H9 (cell line): ENCODE data around the gene RAB3IP. TPM values are rescaled to one million over a fixed set of nuclear protein-coding genes. Genes with fewer than 3 reads are reported as not detected.

Experiments
- DNase-seq: peaks from one replicate; pipeline ENCODE4 v3.0.0-alpha.2; 2017
- H2AFZ ChIP-seq: one replicate; pipeline ENCODE4 v1.6.1; 2013; ENCODE audit warnings: mild to moderate bottlenecking, low read length, control low read depth, moderate library complexity
- H2AK5ac ChIP-seq: 2 replicates; pipeline ENCODE4 v1.6.1; 2013; ENCODE audit warnings: low read length, control low read depth, mixed read lengths; ENCODE audit not compliant: insufficient read length
- H2BK120ac ChIP-seq: one replicate; pipeline ENCODE4 v1.6.1; 2013; ENCODE audit warnings: low read depth, mild to moderate bottlenecking, low read length, control low read depth, inconsistent platforms; ENCODE audit not compliant: poor library complexity, severe bottlenecking
- H2BK12ac ChIP-seq: 2 replicates; pipeline ENCODE4 v1.6.1; 2013; ENCODE audit warnings: low read length, control low read depth, mixed read lengths, low read depth; ENCODE audit not compliant: insufficient read length
- H2BK15ac ChIP-seq: 2 replicates; pipeline ENCODE4 v1.6.1; 2013; ENCODE audit warnings: low read depth, low read length, control low read depth
- H2BK20ac ChIP-seq: one replicate; pipeline ENCODE4 v1.6.1; 2013; ENCODE audit warnings: low read depth, mild to moderate bottlenecking, low read length, control low read depth, inconsistent platforms; ENCODE audit not compliant: poor library complexity, severe bottlenecking
- H2BK5ac ChIP-seq: 2 replicates; pipeline ENCODE4 v1.6.1; 2013; ENCODE audit warnings: low read length, control low read depth, mixed read lengths; ENCODE audit not compliant: insufficient read length
- H3K14ac ChIP-seq: 2 replicates; pipeline ENCODE4 v1.6.1; 2013; ENCODE audit warnings: low read length, control low read depth; ENCODE audit not compliant: insufficient read depth
- H3K18ac ChIP-seq: 2 replicates; pipeline ENCODE4 v1.6.1; 2013; ENCODE audit warnings: low read depth, mild to moderate bottlenecking, mixed read lengths, low read length, control low read depth; ENCODE audit not compliant: insufficient read length
- H3K23ac ChIP-seq: 2 replicates; pipeline ENCODE4 v1.6.1; 2013; ENCODE audit warnings: low read length, control low read depth, mixed read lengths, low read depth; ENCODE audit not compliant: insufficient read length
- H3K23me2 ChIP-seq: 2 replicates; pipeline ENCODE4 v1.6.1; 2013; ENCODE audit warnings: low read depth, mild to moderate bottlenecking, mixed read lengths, low read length, control low read depth; ENCODE audit not compliant: insufficient read length, poor library complexity, severe bottlenecking
- H3K27ac ChIP-seq: 2 replicates; pipeline ENCODE4 v1.5.1; 2013; ENCODE audit warnings: low read length, control low read depth, mixed read lengths, low read depth; ENCODE audit not compliant: insufficient read length
- H3K27me3 ChIP-seq: 2 replicates; pipeline ENCODE4 v1.6.1; 2013; ENCODE audit warnings: low read length, control low read depth, inconsistent platforms; ENCODE audit not compliant: insufficient read depth
- H3K4ac ChIP-seq: 2 replicates; pipeline ENCODE4 v1.6.1; 2013; ENCODE audit warnings: low read depth, mild to moderate bottlenecking, control low read depth, inconsistent platforms, low read length, moderate library complexity
- H3K4me1 ChIP-seq: 2 replicates; pipeline ENCODE4 v1.6.1; 2013; ENCODE audit warnings: low read length, control low read depth, inconsistent platforms; ENCODE audit not compliant: insufficient read depth
- H3K4me2 ChIP-seq: 2 replicates; pipeline ENCODE4 v1.6.1; 2013; ENCODE audit warnings: low read length, control low read depth, mixed read lengths; ENCODE audit not compliant: insufficient read length, insufficient read depth
- H3K56ac ChIP-seq: 2 replicates; pipeline ENCODE4 v1.6.1; 2013; ENCODE audit warnings: low read depth, mild to moderate bottlenecking, mixed read lengths, low read length, control low read depth; ENCODE audit not compliant: insufficient read length
- H3K79me1 ChIP-seq: 2 replicates; pipeline ENCODE4 v1.6.1; 2013; ENCODE audit warnings: low read depth, mild to moderate bottlenecking, moderate library complexity, low read length, control low read depth, inconsistent platforms; ENCODE audit not compliant: insufficient read depth, poor library complexity, severe bottlenecking
- H3K79me2 ChIP-seq: 2 replicates; pipeline ENCODE4 v1.6.1; 2013; ENCODE audit warnings: low read length, control low read depth, inconsistent platforms; ENCODE audit not compliant: insufficient read depth
- H3K9ac ChIP-seq: 2 replicates; pipeline ENCODE4 v1.6.1; 2013; ENCODE audit warnings: low read length, control low read depth, mixed read lengths; ENCODE audit not compliant: insufficient read length; ENCODE audit errors: extremely low read depth
- H3K9me3 ChIP-seq: one replicate; pipeline ENCODE4 v1.6.1; 2013; ENCODE audit warnings: low read depth, low read length, inconsistent platforms; ENCODE audit not compliant: control insufficient read depth
- H3T11ph ChIP-seq: one replicate; pipeline ENCODE4 v1.6.1; 2013; ENCODE audit warnings: mild to moderate bottlenecking, low read length, control low read depth, inconsistent platforms
- H4K20me1 ChIP-seq: one replicate; pipeline ENCODE4 v1.6.1; 2013; ENCODE audit not compliant: control insufficient read depth, insufficient read length, insufficient read depth
- H4K5ac ChIP-seq: 2 replicates; pipeline ENCODE4 v1.6.1; 2013; ENCODE audit warnings: low read depth, mild to moderate bottlenecking, mixed read lengths, low read length, control low read depth; ENCODE audit not compliant: insufficient read length
- H4K8ac ChIP-seq: replicated peaks from 2 replicates; pipeline ENCODE4 v1.6.1; 2013; ENCODE audit warnings: low read length, control low read depth, mixed read lengths, low read depth; ENCODE audit not compliant: insufficient read length
- H4K91ac ChIP-seq: 2 replicates; pipeline ENCODE4 v1.6.1; 2013; ENCODE audit warnings: low read depth, mild to moderate bottlenecking, moderate library complexity, mixed read lengths, low read length, control low read depth; ENCODE audit not compliant: insufficient read length
- H3K27ac Mint-ChIP-seq, 3 experiments: 2 replicates in 2 of 3; 3 replicates in 1 of 3; pipeline ENCODE4 v1.8.0; 2020 to 2021; ENCODE audit warnings: mixed read lengths in 3 of 3, mild to moderate bottlenecking in 1 of 3, moderate library complexity in 1 of 3
- H3K27me3 Mint-ChIP-seq: 2 replicates; pipeline ENCODE4 v1.8.0; 2021; ENCODE audit warnings: low read depth, mild to moderate bottlenecking, moderate library complexity, mixed read lengths
- H3K36me3 Mint-ChIP-seq, 3 experiments: 2 replicates in 2 of 3; 3 replicates in 1 of 3; pipeline ENCODE4 v1.8.0; 2020 to 2021; ENCODE audit warnings: low read depth in 3 of 3, mixed read lengths in 3 of 3; ENCODE audit not compliant: insufficient read depth in 1 of 3
- H3K4me1 Mint-ChIP-seq, 2 experiments: 2 replicates each; pipeline ENCODE4 v1.8.0; 2020; ENCODE audit warnings: mixed read lengths in 2 of 2
- H3K4me3 Mint-ChIP-seq, 2 experiments: 2 replicates in 1 of 2; 3 replicates in 1 of 2; pipeline ENCODE4 v1.8.0; 2020 to 2021; ENCODE audit warnings: mild to moderate bottlenecking in 2 of 2, mixed read lengths in 2 of 2, moderate library complexity in 1 of 2
- H3K9me3 Mint-ChIP-seq, 2 experiments: 2 replicates in 1 of 2; 3 replicates in 1 of 2; pipeline ENCODE4 v1.8.0; 2020; ENCODE audit warnings: mild to moderate bottlenecking in 2 of 2, mixed read lengths in 2 of 2, moderate library complexity in 1 of 2
- CTCF ChIP-seq: fragments of 200-600 bp; sonication (generic); conservative IDR thresholded peaks from 3 replicates; pipeline ENCODE4 v1.8.0; 2021; ENCODE audit warnings: antibody characterized with exemption, mild to moderate bottlenecking
- WGBS: extraction: QIAGEN DNeasy Blood & Tissue Kit; methylation state at CpG from one replicate; pipeline ENCODE4 v1.1.7; 2013; ENCODE audit warnings: missing lambda C conversion rate, low lambda C conversion rate, mixed read lengths; ENCODE audit not compliant: insufficient read length; ENCODE audit errors: extremely low coverage; 5-methylcytosine and 5-hydroxymethylcytosine counted together
- total RNA-seq: library from RNA; stranded (reverse); gene quantifications from 2 replicates; pipeline ENCODE4 v1.2.1, GENCODE V29; 2021

The RAB3IP gene
- total RNA-seq, 1 experiment from 2014 or later: 45.5 TPM

DNA sequence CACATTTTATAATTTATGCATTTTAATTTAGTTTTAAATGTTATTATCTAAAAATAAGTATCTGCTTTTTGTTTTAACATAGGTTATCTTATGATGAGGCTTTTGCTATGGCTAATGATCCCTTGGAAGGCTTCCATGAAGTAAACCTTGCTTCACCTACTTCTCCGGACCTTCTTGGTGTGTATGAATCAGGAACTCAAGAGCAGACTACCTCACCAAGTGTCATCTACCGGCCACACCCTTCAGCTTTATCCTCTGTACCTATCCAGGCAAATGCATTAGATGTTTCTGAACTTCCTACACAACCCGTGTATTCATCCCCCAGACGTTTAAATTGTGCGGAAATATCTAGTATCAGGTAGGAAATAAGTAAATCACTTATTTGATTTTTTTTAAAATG lies 16.6 kb downstream of the RAB3IP start:
- Mint-ChIP-seq H3K4me1 (no peaks in the 10 kb centered on the region), H3K4me3 (no peak overlapping the region), H3K27me3 (no peaks in the 10 kb centered on the region), H3K9me3 (peaks cover 19 to 22% of the 10 kb centered on the region in 2 experiments), H3K36me3 (peaks cover 36 to 47% (median 43%) of the 10 kb centered on the region in 3 experiments), H3K27ac (no peak overlapping the region)
- Histone ChIP-seq H3K56ac (no peak overlapping the region), H2BK120ac (no peak overlapping the region), H3T11ph (no peak overlapping the region), H3K4me1 (no peaks in the 10 kb centered on the region), H3K9me3 (peaks cover 4% of the 10 kb centered on the region), H4K8ac (no peak overlapping the region), H3K4ac (no peak overlapping the region), H3K18ac (no peak overlapping the region), H3K27ac (no peak overlapping the region), H3K23ac (no peak overlapping the region), H3K9ac (no peak overlapping the region), H2AK5ac (no peak overlapping the region), H3K23me2 (no peaks in the 10 kb centered on the region), H4K5ac (no peak overlapping the region), H3K79me1 (no peaks in the 10 kb centered on the region), H3K4me2 (no peak overlapping the region), H4K91ac (no peak overlapping the region), H2BK12ac (no peak overlapping the region), H3K27me3 (no peaks in the 10 kb centered on the region), H4K20me1 (no peaks in the 10 kb centered on the region), H3K14ac (no peak overlapping the region), H2BK5ac (no peak overlapping the region), H3K79me2 (no peaks in the 10 kb centered on the region), H2AFZ (no peak overlapping the region), H2BK15ac (no peak overlapping the region), H2BK20ac (no peak overlapping the region)
- TF ChIP-seq CTCF: no peak
- no CpG with 5 or more reads among the region's 5 CpGs for WGBS
- no peak for DNase-seq
